WTC11 (cell line): ENCODE measurements around the gene LHX4. TPM values are rescaled to one million over a fixed set of nuclear protein-coding genes. Genes with fewer than 3 reads are reported as not detected.

ENCODE experiments used
- ATAC-seq: fragments of 200-7000 bp; cut with Tn5 transposase; 2 replicates; pipeline ENCODE4 v1.10.0; 2021; ENCODE audit warnings: mild to moderate bottlenecking, moderate library complexity
- CTCF ChIA-PET: fragments of 300-600 bp; sonication (Branson Sonifier 250); formaldehyde crosslinking; loops from one replicate; lab custom pipeline; 2021; ENCODE audit warnings: antibody characterized with exemption; lab: Charles Lee
- POLR2A ChIA-PET: fragments of 350-600 bp; sonication (Branson Sonifier 250); formaldehyde crosslinking; loops from one replicate; lab custom pipeline; 2021; ENCODE audit warnings: antibody characterized with exemption; lab: Charles Lee
- DNase-seq: peaks from one replicate; pipeline ENCODE4 v3.0.0; 2021; ENCODE audit warnings: low spot score
- H3K27ac Mint-ChIP-seq: 2 replicates; pipeline ENCODE4 v1.8.0; 2021; ENCODE audit warnings: mixed read lengths
- H3K27me3 Mint-ChIP-seq: 2 replicates; pipeline ENCODE4 v1.8.0; 2021; ENCODE audit warnings: low read depth, mild to moderate bottlenecking, moderate library complexity, mixed read lengths
- H3K36me3 Mint-ChIP-seq: 2 replicates; pipeline ENCODE4 v1.8.0; 2021; ENCODE audit warnings: mixed read lengths
- H3K4me1 Mint-ChIP-seq: 2 replicates; pipeline ENCODE4 v1.8.0; 2022; ENCODE audit warnings: mixed read lengths
- H3K4me3 Mint-ChIP-seq: 2 replicates; pipeline ENCODE4 v1.8.0; 2021; ENCODE audit warnings: mild to moderate bottlenecking, moderate library complexity, mixed read lengths
- H3K9me3 Mint-ChIP-seq: 2 replicates; pipeline ENCODE4 v1.8.0; 2021; ENCODE audit warnings: mixed read lengths
- ATF2 ChIP-seq: sonication (generic); formaldehyde crosslinking; IDR thresholded peaks from 2 replicates; pipeline ENCODE4 v1.8.1; 2022; ENCODE audit warnings: low read depth, missing genetic modification reagents, borderline replicate concordance
- CBFB ChIP-seq: sonication (generic); formaldehyde crosslinking; IDR thresholded peaks from 2 replicates; pipeline ENCODE4 v1.8.1; 2022; ENCODE audit warnings: mild to moderate bottlenecking, low read depth, missing genetic modification reagents
- CREB1 ChIP-seq: sonication (generic); formaldehyde crosslinking; IDR thresholded peaks from 2 replicates; pipeline ENCODE4 v1.8.0; 2023; ENCODE audit warnings: mild to moderate bottlenecking, missing genetic modification reagents
- CREM ChIP-seq: sonication (generic); formaldehyde crosslinking; IDR thresholded peaks from 2 replicates; pipeline ENCODE4 v1.8.1; 2022; ENCODE audit warnings: mild to moderate bottlenecking, missing genetic modification reagents, moderate library complexity
- E2F1 ChIP-seq: sonication (generic); formaldehyde crosslinking; IDR thresholded peaks from 2 replicates; pipeline ENCODE4 v1.8.0; 2022; ENCODE audit warnings: mild to moderate bottlenecking, missing genetic modification reagents
- E2F5 ChIP-seq: sonication (generic); formaldehyde crosslinking; IDR thresholded peaks from 2 replicates; pipeline ENCODE4 v1.8.1; 2022; ENCODE audit warnings: mild to moderate bottlenecking, moderate library complexity, missing genetic modification reagents
- HMGA2 ChIP-seq: fragments of 250-450 bp; sonication (Bioruptor Pico); IDR thresholded peaks from 2 replicates; pipeline ENCODE4 v1.4.0; 2021; ENCODE audit warnings: mild to moderate bottlenecking, moderate library complexity
- MYBL2 ChIP-seq: sonication (generic); formaldehyde crosslinking; IDR thresholded peaks from 2 replicates; pipeline ENCODE4 v1.8.1; 2023; ENCODE audit warnings: mild to moderate bottlenecking, moderate library complexity, missing genetic modification reagents
- NR1H2 ChIP-seq: sonication (generic); formaldehyde crosslinking; IDR thresholded peaks from 2 replicates; pipeline ENCODE4 v1.9.0; 2021; ENCODE audit warnings: mild to moderate bottlenecking, moderate library complexity, missing genetic modification reagents
- OVOL2 ChIP-seq: fragments of 250-450 bp; sonication (Bioruptor Pico); IDR thresholded peaks from 2 replicates; pipeline ENCODE4 v1.9.0; 2021; ENCODE audit warnings: mild to moderate bottlenecking, borderline replicate concordance
- PRDM15 ChIP-seq: sonication (generic); formaldehyde crosslinking; IDR thresholded peaks from 2 replicates; pipeline ENCODE4 v1.8.0; 2022; ENCODE audit warnings: missing genetic modification reagents
- RORB ChIP-seq: fragments of 250-450 bp; sonication (Bioruptor Pico); IDR thresholded peaks from 2 replicates; pipeline ENCODE4 v1.9.0; 2021; ENCODE audit warnings: mild to moderate bottlenecking
- SMAD3 ChIP-seq: sonication (generic); formaldehyde crosslinking; IDR thresholded peaks from 2 replicates; pipeline ENCODE4 v1.8.0; 2022; ENCODE audit warnings: missing genetic modification reagents, mild to moderate bottlenecking, borderline replicate concordance
- SMAD4 ChIP-seq: sonication (generic); formaldehyde crosslinking; IDR thresholded peaks from 2 replicates; pipeline ENCODE4 v1.8.0; 2022; ENCODE audit warnings: mild to moderate bottlenecking, missing genetic modification reagents
- SP1 ChIP-seq: sonication (generic); formaldehyde crosslinking; conservative IDR thresholded peaks from 2 replicates; pipeline ENCODE4 v1.8.1; 2022; ENCODE audit warnings: missing genetic modification reagents
- TCF7 ChIP-seq: sonication (generic); formaldehyde crosslinking; IDR thresholded peaks from 2 replicates; pipeline ENCODE4 v1.8.0; 2022; ENCODE audit warnings: mild to moderate bottlenecking, low read depth, missing genetic modification reagents, moderate library complexity
- ZNF121 ChIP-seq: sonication (generic); formaldehyde crosslinking; IDR thresholded peaks from 2 replicates; pipeline ENCODE4 v1.8.0; 2023; ENCODE audit warnings: missing genetic modification reagents
- ZNF219 ChIP-seq: sonication (generic); formaldehyde crosslinking; IDR thresholded peaks from 2 replicates; pipeline ENCODE4 v1.8.0; 2023; ENCODE audit warnings: missing genetic modification reagents, mild to moderate bottlenecking, borderline replicate concordance
- ZNF232 ChIP-seq: sonication (generic); formaldehyde crosslinking; IDR thresholded peaks from 2 replicates; pipeline ENCODE4 v1.8.0; 2022; ENCODE audit warnings: mild to moderate bottlenecking, missing genetic modification reagents
- total RNA-seq: library from RNA; stranded (reverse); gene quantifications from 3 replicates; pipeline ENCODE4 v1.2.3, GENCODE V29; 2021
- TF ChIP-seq, protein P1 (sequence below): fragments of 250-450 bp; sonication (Bioruptor Pico); IDR thresholded peaks from 2 replicates; pipeline ENCODE4 v1.9.0; 2021; ENCODE audit warnings: mild to moderate bottlenecking
- TF ChIP-seq, protein P2 (sequence below): fragments of 250-450 bp; sonication (Bioruptor Pico); conservative IDR thresholded peaks from 2 replicates; pipeline ENCODE4 v1.9.0; 2021; ENCODE audit warnings: mild to moderate bottlenecking

Gene LHX4
- total RNA-seq, 1 experiment from 2014 or later: 19.2 TPM

- no peak for TF ChIP-seq CREB1
- TF ChIP-seq, protein P1, sequence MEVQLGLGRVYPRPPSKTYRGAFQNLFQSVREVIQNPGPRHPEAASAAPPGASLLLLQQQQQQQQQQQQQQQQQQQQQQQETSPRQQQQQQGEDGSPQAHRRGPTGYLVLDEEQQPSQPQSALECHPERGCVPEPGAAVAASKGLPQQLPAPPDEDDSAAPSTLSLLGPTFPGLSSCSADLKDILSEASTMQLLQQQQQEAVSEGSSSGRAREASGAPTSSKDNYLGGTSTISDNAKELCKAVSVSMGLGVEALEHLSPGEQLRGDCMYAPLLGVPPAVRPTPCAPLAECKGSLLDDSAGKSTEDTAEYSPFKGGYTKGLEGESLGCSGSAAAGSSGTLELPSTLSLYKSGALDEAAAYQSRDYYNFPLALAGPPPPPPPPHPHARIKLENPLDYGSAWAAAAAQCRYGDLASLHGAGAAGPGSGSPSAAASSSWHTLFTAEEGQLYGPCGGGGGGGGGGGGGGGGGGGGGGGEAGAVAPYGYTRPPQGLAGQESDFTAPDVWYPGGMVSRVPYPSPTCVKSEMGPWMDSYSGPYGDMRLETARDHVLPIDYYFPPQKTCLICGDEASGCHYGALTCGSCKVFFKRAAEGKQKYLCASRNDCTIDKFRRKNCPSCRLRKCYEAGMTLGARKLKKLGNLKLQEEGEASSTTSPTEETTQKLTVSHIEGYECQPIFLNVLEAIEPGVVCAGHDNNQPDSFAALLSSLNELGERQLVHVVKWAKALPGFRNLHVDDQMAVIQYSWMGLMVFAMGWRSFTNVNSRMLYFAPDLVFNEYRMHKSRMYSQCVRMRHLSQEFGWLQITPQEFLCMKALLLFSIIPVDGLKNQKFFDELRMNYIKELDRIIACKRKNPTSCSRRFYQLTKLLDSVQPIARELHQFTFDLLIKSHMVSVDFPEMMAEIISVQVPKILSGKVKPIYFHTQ (CRISPR knock-in tag): no peak
- TF ChIP-seq TCF7 (CRISPR knock-in tag): no peak
- no peak for TF ChIP-seq MYBL2
- no peak for TF ChIP-seq NR1H2
- TF ChIP-seq, protein P2, sequence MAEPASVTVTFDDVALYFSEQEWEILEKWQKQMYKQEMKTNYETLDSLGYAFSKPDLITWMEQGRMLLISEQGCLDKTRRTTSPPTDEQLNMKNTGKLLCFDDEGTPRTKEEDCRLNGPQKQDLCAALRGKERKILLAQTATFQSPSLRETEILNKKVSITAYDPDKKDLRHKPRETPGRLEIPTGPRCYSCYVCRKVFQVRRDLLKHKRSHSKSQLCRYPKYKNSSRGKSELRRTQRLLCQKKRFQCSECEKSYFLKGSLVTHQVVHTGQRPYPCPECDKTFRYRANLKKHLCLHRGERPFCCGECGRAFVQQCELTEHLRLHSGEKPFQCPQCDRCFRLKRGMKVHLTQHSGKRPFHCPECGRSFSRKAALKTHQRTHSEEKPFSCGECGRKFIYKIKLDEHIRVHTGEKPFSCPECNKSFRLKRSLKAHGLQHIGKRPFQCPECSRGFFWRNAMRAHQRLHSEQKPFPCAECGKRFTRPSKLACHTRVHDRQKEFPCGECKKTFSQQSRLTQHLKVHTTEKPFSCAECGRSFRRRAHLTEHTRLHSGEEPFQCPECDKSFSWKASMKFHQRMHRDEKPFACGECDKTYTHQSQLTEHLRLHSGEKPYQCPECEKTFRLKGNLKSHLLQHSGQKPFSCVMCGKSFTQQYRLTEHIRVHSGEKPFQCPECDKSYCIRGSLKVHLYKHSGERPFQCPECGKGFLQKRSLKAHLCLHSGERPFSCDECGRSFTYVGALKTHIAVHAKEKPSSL (CRISPR knock-in tag): no peak
- TF ChIP-seq SMAD4: no peak
- TF ChIP-seq SP1 (CRISPR knock-in tag): no peak
- no peak for TF ChIP-seq E2F5 (CRISPR knock-in tag)
Observed at GRCh38 chr1:180185971-180186645, 44.0 kb upstream of the LHX4 start (continued).

GRCh38 chr1:180186831-180187230 is 43.2 kb upstream of the LHX4 start:
- peak overlapping the region; percentile 78 for H3K27ac Mint-ChIP-seq
- H3K4me1 Mint-ChIP-seq: no peaks in the 10 kb centered on the region
- DNase-seq (no peak), ATAC-seq (no peak)
- TF ChIP-seq ZNF121 (CRISPR knock-in tag) (no peak), SMAD3 (CRISPR knock-in tag) (no peak), HMGA2 (CRISPR knock-in tag) (no peak), ATF2 (no peak)
- ChIA-PET CTCF (interaction anchor here (1.6 to 3.0 kb wide), 7 partner anchors 8 to 372 kb away, joined by 5 to 34 read pairs (median 23); partner anchors contain the start of gene LHX4), POLR2A (no interaction called here)
- no peak overlapping the region for H3K4me3 Mint-ChIP-seq
- H3K36me3 Mint-ChIP-seq: peaks cover 31% of the 10 kb centered on the region
- no peaks in the 10 kb centered on the region for H3K27me3 Mint-ChIP-seq
- no peaks in the 10 kb centered on the region for H3K9me3 Mint-ChIP-seq

- H3K9me3 Mint-ChIP-seq: no peaks in the 10 kb centered on the region
- ChIA-PET POLR2A (interaction anchor here (0.9 to 1.4 kb wide), 3 partner anchors 15 to 16 kb away, joined by 3 to 4 read pairs (median 3); no protein-coding TSS in a partner anchor), CTCF (interaction anchor here (0.6 to 3.0 kb wide), 44 partner anchors 8 to 389 kb away, joined by 3 to 34 read pairs (median 6); partner anchors contain the start of gene LHX4)
- H3K27me3 Mint-ChIP-seq: no peaks in the 10 kb centered on the region
- H3K4me3 Mint-ChIP-seq: no peak overlapping the region
- DNase-seq (no peak), ATAC-seq (no peak)
- peaks cover 30% of the 10 kb centered on the region for H3K36me3 Mint-ChIP-seq
- H3K27ac Mint-ChIP-seq: no peak overlapping the region
- no peaks in the 10 kb centered on the region for H3K4me1 Mint-ChIP-seq
- TF ChIP-seq E2F1 (CRISPR knock-in tag) (no peak), RORB (CRISPR knock-in tag) (no peak), CBFB (no peak), SMAD3 (CRISPR knock-in tag) (no peak), CREM (CRISPR knock-in tag) (no peak), ZNF219 (CRISPR knock-in tag) (no peak), PRDM15 (CRISPR knock-in tag) (no peak), ZNF232 (CRISPR knock-in tag) (no peak), OVOL2 (CRISPR knock-in tag) (no peak)
Observed at GRCh38 chr1:180187626-180188025, 42.4 kb upstream of the LHX4 start.
